Activated CD8-positive, alpha-beta memory T cell treated with anti-CD3 and anti-CD28 coated beads, Interleukin-2, amount 50 U/mL, for 4 hours (primary cell): ENCODE measurements around the gene CYTL1.
"Not testable (repeated sequence)": the region's sequence is repeated elsewhere in the genome, so short reads cannot be mapped to it uniquely, and the experiment has no call there.

Source experiments
- DNase-seq: peaks from one replicate; pipeline ENCODE4 v3.0.0-alpha.2; 2020

The CYTL1 gene

DNA sequence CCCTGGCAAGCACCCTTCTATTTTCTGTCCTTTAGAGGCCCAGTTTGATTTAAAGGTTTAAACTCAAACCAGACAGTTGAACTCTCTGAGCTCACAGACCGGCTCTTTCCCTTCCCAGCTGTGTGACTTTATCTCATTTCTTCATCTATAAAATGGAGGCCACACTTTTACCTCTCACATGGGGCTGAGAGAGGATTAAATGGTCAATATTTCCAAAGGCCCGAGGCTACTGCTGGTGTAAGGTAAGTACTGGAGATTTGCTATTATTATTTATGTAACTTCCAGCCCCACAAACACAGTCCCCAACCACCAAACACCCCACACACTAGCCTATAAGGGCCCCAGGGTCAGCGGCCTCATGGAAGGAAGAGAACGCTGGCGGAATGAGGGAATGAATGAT lies 13.6 kb upstream of the CYTL1 start:
- DNase-seq = no peak

DNA sequence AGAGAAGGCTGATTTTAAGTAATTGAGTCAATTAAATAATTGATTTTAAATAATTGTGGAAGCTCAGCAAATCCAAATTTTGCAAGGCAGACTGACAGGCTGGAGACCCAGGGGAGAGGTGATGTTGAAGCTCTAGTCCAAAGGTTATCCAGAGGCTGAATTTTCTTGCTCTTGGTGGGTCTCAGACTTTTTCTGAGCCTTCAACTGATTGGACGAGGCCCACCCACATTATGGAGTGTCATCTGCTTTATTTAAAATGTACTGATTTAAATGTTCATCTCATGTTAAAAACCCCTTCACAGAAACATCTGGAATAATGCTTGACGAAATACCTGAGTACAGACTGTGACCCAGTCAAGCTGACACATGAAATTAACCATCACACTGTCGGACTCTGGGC lies 11.7 kb upstream of the CYTL1 start:
- DNase-seq = no peak

DNA sequence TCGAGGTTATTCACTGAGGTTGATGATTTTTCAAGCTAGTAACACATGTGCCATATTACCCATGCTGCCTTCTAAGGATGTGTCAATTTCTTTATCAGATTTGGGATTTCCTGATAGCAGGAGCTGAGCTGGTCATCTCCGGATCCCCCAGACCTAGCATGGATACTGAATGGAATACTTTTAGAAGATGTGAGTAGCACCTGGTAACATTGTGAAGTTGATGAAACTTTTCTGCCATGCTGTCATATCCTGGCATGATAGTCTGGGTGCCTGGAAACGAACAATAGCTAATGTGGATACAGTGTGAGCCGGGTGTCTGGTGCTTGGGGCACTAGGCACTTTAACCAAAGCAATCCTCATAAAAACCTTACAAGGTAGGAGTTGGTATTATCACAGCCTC lies 11.0 kb upstream of the CYTL1 start:
- DNase-seq = no peak

DNA sequence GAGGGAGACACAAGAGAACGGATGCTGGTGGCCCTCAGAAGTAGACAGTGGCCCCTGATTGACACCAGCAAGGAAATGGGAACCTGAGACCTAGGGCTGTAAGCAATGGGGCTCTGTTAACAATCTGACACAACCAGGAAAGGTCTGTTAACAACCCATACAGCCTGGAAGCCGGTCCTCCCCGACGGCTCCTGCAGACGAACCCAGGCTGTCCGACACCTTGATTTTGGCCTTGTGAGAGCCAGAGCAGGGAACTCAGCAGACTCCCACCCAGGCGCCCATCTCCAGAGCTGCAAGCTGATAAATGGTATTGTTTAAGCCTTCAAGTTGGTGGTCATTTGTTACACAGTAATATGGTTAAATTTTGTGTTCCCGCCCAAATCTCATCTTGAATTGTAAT lies 10.2 kb upstream of the CYTL1 start:
- DNase-seq = no peak

DNA sequence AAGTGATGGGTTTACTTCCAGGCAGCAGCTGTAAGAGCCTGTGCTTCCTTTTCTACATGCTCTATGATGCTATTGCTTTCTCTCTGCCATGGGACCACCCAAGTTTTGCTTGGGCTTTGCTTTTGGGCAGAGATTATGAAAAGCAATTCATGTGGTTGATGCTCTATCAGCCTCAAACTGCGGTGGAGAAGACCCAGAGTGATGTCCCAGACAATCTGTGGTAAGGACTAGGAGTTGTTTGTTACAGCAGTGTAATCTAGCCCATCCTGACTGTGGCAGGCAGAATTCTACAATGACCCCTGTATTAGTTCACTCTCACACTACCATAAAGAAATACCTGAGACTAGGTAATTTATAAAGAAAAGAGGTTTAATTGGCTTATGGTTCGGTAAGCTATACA lies 9.2 kb upstream of the CYTL1 start:
- no peak for DNase-seq

DNA sequence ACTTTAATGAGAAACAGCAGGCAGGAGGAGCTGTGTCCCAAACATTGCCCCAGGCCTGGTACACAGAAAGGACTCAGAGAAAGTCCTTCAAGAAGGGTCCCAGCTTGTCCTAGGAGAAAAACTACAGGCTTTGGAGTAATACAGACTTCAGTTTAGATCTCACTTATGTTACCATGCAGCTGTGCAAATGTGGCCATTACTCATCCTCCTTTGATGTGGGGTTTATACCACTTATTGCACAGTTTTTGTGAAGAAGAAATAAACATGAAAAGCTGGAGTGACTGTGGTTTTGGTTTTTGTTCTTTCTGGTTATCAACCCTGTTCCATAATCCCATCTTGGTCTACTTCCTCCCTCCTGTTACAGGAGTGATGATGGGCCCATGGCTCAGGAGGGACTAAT lies 8.1 kb upstream of the CYTL1 start:
- DNase-seq = no peak

DNA sequence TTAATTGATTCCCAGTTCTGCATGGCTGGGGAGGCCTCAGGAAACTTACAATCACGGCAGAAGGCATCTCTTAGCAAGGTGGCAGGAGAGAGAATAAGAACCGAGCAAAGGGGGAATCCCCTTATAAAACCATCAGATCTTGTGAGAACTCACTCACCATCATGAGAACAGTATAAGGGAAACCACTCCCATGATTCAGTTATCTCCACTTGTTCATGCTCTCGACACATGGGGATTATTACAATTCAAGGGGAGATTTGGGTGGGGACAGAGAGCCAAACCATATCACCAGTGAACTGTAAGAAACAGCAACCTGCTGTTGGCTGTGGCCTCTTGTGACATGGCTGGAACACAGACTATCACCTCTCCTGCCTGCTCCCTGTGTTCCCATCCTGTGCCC lies 7.1 kb upstream of the CYTL1 start:
- DNase-seq = no peak

DNA sequence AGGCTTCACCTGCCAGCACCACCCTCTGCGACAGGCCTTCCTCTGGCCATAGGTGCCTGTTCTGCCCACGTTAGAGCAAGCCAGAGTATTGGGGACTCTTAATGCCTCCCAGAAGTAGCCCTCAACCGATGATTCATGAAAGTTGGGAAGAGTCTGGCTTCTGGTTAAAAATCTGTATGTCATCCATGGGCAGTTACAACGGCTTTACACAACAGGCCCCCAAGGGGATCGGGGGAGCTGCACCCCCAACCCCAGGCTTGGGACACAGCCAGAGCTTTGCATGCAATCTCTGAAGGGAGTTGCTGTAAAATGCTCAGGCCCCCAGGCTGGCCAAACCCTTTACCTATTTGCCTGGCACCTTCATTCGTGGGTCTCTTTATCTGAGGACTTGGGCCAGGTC lies 5.4 kb upstream of the CYTL1 start:
- no peak for DNase-seq

DNA sequence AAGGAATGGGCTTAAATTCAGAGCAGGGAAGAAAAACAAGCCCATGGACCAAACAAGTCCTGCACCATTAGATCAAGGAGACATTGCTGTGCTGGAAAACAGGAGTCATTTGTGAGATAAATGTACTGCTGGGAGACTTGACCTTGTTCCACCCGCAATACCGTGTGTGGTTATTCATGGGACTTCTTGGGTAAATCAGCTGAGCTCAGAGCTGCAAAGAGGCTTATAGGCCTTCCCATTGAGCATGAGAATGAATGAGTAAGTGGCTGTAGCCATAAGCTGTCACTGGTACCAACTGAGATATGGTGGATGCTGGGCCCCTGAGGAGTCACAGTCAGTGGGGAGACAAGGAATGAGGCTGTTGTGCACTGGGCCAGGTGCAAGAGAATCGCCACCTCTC lies 2.3 kb upstream of the CYTL1 start:
- DNase-seq = no peak

DNA sequence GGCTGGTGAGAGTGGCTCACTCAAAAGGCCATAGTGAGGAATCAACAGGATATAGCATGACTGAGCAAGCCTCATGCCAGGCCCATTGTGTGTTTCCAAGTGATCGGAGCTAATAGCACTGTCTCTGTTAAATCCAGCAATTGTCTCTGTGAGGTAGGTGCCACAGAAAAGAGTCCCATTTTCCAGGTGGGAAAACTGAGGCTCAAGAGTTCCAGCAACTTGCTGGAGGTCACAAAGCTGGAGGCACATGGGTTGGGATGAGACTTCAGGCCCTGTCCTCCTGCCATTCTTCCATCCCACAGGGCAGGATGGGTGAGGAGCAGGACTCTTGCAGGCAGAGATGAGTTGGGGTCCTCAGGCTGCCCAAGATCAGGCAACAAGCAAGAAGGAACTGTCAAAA lies 1.1 kb upstream of the CYTL1 start:
- no peak for DNase-seq

DNA sequence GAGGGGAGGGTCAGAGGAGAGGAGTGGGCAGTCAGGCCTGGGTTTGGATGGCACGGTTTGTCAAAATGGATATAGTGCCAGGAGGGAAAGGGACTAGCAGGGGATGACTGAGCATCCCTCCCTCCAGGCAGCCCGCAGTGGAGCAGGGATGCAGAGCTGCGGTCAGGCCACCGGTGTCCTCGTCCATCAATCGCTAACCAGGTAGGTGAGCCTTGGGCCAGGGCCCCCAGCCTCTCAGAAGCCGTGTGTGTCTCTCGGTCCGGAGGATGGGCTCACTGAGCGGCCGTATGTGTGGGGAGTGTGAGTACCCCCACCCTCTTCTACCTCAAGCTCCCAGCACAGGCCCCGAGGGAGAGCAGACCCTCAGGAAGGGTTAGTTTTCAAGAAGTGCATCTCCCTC lies 538 bp upstream of the CYTL1 start:
- no peak for DNase-seq

DNA sequence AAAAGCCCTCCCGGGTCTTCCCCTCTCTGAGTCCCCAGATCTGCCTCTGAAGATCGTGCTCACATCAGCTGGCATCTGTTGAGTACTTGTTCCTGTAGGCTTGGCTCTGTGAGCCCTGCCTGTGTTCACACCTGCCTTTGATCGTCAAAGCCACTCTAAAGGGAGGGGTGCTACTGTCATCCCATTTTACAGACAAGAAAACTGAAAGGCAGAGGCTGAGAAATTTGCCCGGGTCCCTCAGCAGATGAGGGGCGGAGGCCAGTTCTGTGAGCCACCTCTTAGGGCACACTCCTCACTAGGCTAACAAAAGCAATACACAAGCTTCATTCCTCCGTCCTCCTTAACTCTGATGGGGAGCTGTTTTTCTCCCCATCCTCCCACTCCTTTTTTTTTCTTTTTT lies 655 bp downstream of the CYTL1 start:
- no peak for DNase-seq

DNA sequence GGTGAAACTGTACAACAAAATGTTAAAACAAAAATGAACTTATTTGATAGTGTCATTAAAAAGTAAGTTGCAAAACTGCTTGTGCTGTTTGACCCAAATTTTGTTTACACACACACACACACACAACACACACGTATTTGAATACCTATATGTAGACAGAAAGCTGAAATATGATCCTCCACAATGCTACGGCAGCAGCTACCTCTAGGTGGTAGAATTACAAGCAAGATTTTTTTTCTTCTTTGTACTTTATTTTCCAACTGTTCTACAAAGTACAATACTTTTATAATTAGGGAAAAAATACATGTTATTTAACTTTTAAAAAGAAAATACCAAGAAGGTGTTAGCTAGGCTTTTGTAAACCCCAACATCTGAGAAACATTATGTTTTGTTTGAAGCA lies 1.2 kb downstream of the CYTL1 start:
- DNase-seq = no peak

DNA sequence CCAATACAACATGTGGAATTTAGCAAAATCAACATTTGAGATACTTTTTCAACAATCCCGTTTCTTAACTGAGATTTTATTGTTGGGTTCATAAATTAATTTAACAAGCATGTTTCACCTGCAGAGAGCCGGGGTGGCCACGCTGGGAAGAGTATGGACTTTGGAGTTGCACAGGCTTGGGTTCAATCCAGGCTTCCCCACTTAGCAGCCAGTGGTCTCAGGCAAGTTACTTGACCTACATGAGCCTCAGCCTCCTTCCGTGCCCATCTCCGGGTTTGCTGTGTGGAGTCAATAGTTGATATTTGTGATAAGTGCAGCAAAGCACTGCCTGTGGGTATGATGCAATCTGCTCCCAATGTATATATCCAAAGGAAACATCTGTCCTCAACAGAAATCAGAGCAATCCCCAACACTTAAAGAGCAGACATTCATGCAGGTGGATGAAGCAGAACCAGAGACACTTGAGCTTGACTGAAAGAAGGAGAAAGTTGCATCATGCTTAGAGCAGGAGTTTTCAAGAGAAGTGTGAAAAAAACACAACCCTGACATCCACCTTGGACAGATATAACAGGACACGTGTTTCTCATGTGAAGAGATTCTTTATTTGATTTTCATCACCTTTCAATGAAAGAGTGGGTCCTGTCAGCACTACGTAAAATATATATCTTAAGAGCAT lies 5.1 kb downstream of the CYTL1 start:
- DNase-seq = no peak

DNA sequence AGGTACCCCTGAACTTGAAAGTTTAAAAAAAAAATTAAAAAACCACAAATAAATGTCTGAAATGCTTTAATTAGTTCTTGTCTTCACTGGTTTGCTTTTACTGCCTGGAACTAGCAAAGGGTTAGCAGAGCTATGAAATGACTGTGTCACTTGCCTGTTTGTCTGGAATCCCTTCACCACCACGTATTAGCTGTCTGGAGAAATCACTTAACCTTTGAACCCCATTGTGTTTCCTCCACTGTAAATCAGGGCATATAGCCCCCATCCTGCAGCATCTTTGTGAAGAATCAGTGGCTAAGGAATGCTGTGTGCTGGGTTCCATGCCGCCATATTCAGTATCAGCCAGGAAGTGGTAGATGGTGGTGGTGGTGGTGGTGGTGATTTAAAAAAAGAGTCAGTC lies 6.3 kb downstream of the CYTL1 start:
- no peak for DNase-seq

DNA sequence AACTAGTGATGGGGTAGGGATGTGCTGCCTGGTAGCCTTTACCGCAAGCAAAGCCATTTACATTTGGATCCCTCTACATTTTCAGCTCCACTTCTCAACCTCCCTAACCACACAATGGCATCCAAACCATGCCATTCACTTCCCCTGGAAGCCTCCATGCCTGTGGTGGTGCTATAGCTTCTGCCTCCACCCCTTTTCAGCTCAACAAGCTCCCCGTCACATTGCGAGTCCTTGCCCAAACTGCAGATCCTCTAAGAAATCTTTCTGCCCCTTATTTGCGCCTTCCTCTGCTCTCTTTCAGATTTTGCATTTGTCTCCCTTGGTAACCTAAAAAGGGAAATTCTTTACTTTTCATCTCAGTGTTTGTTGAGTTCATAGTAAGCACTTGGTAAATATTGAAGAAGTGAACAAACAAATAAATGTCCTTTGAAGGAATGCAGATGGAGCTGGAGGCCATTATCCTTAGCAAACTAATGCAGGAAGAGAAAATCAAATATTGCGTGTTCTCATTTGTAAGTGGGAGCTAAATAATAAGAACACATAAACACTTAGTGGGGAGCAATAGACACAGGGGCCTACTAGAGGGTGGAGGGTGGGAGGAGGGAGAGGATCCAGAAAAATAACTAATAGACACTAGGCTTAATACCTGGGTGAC lies 6.9 kb downstream of the CYTL1 start:
- DNase-seq = no peak

DNA sequence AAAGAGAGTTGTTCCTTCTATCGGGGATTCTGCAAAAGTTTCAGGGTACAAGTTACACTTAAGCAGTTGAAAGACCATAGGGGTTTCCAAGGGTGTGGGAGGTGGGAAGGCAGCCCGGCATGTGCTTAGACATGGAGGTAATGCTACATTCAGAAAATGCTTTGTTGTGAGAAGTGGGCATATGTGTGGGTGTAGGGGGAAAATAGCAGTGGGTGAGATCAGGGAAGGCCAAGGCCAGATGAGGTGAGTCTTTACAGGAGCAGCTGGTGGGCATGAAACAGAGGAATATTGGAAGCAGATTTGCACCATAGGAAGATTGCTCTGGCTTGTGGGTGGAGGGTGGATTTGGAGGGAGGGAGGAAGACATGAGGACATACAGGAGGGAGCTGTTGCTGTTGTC lies 8.3 kb downstream of the CYTL1 start:
- no peak for DNase-seq

DNA sequence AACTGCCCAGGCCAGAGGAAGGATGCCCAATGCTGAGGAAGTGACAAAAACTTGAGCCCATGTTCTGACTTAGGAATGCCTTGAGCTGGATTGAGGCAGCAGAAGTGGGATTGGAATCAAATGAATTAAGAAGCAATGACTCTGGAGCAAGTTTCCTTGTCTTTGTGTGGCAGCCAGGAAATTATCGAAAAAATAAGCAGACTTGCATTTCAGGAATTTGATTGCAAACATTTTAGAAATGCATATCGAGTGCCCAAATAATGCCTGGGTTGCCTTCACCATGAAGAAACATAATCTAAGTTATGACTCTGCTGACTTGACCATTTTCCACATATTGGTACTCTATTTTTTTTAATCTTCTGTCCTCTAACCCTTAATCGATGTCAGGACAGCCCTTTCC lies 9.5 kb downstream of the CYTL1 start:
- no peak for DNase-seq

DNA sequence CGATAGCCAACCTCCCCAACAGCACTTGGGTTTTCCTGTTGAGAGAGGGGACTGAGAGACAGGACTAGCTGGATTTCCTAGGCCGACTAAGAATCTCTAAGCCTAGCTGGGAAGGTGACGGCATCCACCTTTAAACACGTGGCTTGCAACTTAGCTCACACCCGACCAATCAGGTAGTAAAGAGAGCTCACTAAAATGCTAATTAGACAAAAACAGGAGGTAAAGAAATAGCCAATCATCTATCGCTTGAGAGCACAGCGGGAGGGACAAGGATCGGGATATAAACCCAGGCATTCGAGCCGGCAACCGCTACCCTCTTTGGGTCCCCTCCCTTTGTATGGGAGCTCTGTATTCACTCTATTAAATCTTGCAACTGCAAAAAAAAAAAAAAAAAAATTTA lies 12.3 kb downstream of the CYTL1 start:
- not testable (repeated sequence) for DNase-seq

DNA sequence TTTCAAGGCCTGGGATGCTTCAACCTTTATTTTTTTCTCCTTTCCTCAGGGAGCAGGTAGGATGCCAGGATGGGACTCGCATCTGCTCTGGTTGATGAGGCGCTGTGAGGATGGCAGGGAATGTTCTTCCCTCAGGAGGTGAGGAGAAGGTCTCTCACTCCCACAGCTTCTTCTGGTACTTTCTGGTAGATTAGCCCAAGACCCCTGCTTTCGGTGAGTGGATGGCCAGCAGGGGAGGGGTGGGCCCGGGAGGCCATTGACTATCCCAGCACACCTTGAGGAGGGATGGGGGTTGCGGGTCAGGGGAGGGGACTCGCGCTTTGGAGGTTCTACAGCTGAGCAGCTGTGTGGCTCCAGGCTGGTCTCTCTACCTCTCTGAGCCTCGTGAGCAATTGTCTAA lies 14.8 kb downstream of the CYTL1 start:
- DNase-seq = no peak

DNA sequence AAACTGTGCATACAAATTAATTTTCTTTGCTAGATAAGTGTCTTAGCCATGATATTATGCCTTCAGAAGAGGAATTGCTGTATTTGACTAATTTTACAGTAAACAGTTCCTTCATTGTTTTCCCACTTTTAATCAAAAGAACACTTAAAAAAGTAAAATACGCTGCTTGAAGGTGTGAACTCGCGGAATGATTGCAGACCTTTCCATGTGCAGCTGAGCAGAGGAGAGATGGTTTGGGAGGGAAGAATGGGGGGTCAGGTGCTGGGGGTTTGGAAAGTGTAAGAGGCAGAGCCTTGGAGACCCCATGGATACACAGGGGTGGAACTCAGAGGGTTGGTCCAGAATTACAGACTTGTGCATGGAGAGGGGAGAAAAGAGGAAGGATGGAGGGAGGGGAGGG lies 15.3 kb downstream of the CYTL1 start:
- DNase-seq = no peak

DNA sequence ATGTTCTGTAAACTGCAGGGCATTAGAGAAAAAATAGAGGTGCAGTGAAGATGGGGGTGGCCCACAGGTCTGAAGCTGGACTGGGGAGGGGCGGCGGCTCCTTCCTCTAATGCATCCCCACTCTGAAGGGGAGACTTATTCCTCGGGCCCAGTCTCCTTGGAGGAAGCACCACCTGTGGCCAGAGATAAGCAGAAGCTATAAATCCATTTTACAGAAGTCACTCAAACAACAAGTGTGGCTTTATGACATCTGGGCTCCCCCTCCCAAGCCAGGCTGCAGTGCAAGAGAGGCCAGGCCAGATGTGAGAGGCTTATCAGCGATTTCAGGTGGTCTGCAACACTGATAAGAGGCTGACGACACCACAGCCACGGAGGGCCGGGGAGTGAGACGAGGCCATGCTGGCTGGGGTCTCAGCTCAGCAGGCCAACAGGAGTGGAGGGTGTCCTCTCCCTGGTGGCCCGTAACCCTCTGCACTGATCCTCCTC lies 15.8 kb downstream of the CYTL1 start:
- no peak for DNase-seq

DNA sequence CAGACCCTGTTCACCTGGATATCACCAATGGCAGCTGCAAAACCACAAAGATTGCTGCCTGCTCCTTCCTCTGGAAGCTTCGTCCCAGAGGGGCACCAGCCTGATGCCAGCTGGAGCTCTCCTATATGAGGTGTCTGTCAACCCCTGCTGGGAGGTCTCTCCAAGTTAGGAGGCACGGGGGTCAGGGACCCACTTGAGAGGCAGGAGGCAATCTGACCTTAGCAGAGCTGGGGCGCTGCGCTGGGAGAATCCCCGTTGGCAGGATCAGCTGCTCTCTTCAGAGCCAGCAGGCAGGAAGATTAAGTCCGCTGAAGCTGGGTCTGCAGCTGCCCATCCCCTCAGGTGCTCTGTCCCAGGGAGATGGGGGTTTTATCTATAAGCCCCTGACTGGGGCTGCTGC lies 17.6 kb downstream of the CYTL1 start:
- DNase-seq = not testable (repeated sequence)

DNA sequence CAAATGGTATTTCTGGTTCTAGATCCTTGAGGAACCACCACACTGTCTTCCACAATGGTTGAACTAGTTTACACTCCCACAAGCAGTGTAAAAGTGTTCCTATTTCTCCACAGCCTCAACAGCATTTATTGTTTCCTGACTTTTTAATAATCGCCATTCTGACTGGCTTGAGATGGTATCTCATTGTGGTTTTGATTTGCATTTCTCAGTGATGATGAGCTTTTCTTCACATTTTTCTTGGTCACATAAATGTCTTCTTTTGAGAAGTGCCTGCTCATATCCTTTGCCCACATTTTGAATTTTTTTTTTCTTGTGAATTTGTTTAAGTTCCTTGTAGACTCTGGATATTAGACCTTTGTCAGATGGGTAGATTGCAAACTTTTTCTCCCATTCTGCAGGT lies 22.3 kb downstream of the CYTL1 start:
- DNase-seq = not testable (repeated sequence)

DNA sequence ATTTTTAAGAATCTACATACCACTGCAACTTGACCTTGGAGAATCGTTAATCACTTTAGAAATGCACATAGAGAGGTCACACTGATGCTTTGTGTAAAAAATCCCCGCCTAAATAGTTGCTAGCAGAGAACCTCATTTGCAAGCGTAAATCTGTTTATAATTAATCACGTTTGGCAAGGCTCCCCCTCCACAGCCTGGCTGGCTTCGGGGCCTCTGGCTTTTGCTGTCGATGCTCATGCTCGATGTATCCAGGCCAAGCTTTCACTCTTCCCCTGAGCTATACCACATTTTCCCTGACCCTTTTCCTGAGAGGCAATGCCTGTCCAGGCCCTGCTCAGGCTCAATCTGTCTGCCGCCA lies 23.4 kb downstream of the CYTL1 start:
- DNase-seq = no peak
